Vagina (tissue), 2 donors: ENCODE measurements around the gene GTF2IRD1.

Source experiments
- POLR2A ChIP-seq, 2 donors: fragments of 450-650 bp; IDR thresholded peaks; one replicate each; pipeline ENCODE4 v1.6.1; 2017; ENCODE audit warnings: antibody characterized with exemption in 2 of 2, mild to moderate bottlenecking in 2 of 2, moderate library complexity in 2 of 2
- POLR2AphosphoS5 ChIP-seq, 2 donors: sonication (generic); formaldehyde crosslinking; IDR thresholded peaks; one replicate each; pipeline ENCODE4 v1.9.0; 2017; ENCODE audit warnings: antibody characterized with exemption in 2 of 2, mild to moderate bottlenecking in 2 of 2, low read depth in 1 of 2; ENCODE audit not compliant: insufficient read depth in 1 of 2

DNA sequence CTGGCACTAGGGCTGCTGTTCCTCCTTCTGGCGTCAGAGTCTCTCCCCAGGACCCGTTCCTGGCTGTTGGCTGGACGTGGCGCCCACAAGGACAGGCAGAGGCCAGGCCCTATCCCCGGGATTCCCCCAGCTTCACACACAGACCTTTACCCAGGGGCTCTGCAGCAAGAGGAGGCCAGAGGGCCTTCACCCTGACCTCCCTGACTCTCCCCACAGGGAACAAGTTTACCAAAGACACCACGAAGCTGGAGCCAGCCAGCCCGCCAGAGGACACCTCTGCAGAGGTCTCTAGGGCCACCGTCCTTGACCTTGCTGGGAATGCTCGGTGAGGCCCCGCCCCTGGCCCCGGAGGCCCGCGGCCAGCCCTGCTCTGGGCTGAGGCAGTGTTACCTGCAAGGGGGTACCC is 82.2 kb downstream of the GTF2IRD1 start:
- no peak for TF ChIP-seq POLR2A (IDR thresholded peaks at IDR 0.05)
- TF ChIP-seq POLR2AphosphoS5 (IDR thresholded peaks at IDR 0.05; ENCODE audit: insufficient read depth in 1 of 2, low read depth in 1 of 2): no peak
